Mucosa of stomach (tissue), 1 donor: ENCODE measurements around the gene MMP11.
"Not testable (repeated sequence)": the region's sequence is repeated elsewhere in the genome, so short reads cannot be mapped to it uniquely, and the experiment has no call there.

ENCODE experiments used
- H3K27me3 ChIP-seq: one replicate; pipeline ENCODE4 v1.7.0; 2013; ENCODE audit warnings: mild to moderate bottlenecking, low read length; ENCODE audit not compliant: control insufficient read depth, insufficient read depth
- H3K36me3 ChIP-seq: one replicate; pipeline ENCODE4 v1.7.0; 2013; ENCODE audit warnings: low read length; ENCODE audit not compliant: control insufficient read depth, insufficient read depth
- H3K4me1 ChIP-seq: one replicate; pipeline ENCODE4 v1.7.0; 2013; ENCODE audit warnings: mild to moderate bottlenecking, low read length; ENCODE audit not compliant: control insufficient read depth, insufficient read depth
- H3K4me3 ChIP-seq: one replicate; pipeline ENCODE4 v1.7.0; 2013; ENCODE audit warnings: low read length
- H3K9ac ChIP-seq: one replicate; pipeline ENCODE4 v1.7.0; 2013; ENCODE audit warnings: mild to moderate bottlenecking, low read length, moderate library complexity
- H3K9me3 ChIP-seq: one replicate; pipeline ENCODE4 v1.7.0; 2013; ENCODE audit warnings: mild to moderate bottlenecking, low read length, moderate library complexity; ENCODE audit not compliant: control insufficient read depth
- donor health status: Pancreatic carcinoma.

The MMP11 gene

DNA sequence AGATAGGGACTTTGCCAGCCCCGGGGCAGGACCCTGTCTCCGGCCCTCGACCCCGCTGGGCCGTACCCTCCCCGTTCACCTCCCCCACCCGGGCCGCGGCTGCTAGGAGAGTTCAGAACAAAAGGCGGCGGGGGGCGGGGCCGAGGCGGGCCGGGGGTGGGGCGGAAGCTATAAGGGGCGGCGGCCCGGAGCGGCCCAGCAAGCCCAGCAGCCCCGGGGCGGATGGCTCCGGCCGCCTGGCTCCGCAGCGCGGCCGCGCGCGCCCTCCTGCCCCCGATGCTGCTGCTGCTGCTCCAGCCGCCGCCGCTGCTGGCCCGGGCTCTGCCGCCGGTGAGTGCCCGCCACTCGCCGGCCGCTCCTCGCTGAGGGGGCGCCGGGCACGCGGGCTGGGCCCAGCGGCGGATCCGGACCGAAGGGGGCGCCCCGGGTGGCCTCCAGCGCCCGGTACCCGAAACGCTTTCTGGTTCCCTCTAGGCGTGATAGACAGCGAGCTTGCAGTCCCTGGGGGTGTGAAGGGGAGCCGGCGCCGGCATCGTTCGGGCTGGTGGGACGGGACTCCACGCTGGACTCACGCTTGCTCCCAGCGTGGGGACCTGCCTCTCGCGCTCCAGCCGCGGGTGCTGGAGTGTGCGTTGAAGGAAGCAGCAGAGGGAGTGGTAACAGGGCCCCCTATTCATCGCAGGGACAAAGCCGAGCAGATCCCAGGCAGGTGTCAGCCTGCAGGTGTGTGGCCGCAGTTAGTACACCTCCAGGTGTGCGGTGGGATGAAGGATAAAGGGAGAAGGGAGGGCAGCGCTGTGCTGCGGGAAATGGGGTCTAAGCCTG, at the start of gene MMP11:
Gene MMP11 (plus strand): TSS at position 201 of the 825 bp plus-strand sequence. CDS start 22 bp downstream, at position 223.
- Histone ChIP-seq H3K36me3 (no peaks in the 10 kb centered on the region), H3K9me3 (no peaks in the 10 kb centered on the region), H3K4me1 (peaks cover 32% of the 10 kb centered on the region), H3K4me3 (peak within 1 kb of the TSS; percentile 41), H3K9ac (peak within 1 kb of the TSS; percentile 15), H3K27me3 (peaks cover 21% of the 10 kb centered on the region)

GRCh38 chr22:23728108-23728507, 44.5 kb upstream of the MMP11 start:
- H3K27me3 ChIP-seq, H3K9ac ChIP-seq, H3K9me3 ChIP-seq, H3K4me1 ChIP-seq, H3K4me3 ChIP-seq, H3K36me3 ChIP-seq: not testable (repeated sequence)

GRCh38 chr22:23737696-23738095, 35.0 kb upstream of the MMP11 start:
- H3K27me3 ChIP-seq: no peaks in the 10 kb centered on the region
- H3K9me3 ChIP-seq: no peaks in the 10 kb centered on the region
- no peaks in the 10 kb centered on the region for H3K36me3 ChIP-seq
- no peak overlapping the region for H3K4me3 ChIP-seq
- H3K9ac ChIP-seq: no peak overlapping the region
- no peaks in the 10 kb centered on the region for H3K4me1 ChIP-seq

DNA sequence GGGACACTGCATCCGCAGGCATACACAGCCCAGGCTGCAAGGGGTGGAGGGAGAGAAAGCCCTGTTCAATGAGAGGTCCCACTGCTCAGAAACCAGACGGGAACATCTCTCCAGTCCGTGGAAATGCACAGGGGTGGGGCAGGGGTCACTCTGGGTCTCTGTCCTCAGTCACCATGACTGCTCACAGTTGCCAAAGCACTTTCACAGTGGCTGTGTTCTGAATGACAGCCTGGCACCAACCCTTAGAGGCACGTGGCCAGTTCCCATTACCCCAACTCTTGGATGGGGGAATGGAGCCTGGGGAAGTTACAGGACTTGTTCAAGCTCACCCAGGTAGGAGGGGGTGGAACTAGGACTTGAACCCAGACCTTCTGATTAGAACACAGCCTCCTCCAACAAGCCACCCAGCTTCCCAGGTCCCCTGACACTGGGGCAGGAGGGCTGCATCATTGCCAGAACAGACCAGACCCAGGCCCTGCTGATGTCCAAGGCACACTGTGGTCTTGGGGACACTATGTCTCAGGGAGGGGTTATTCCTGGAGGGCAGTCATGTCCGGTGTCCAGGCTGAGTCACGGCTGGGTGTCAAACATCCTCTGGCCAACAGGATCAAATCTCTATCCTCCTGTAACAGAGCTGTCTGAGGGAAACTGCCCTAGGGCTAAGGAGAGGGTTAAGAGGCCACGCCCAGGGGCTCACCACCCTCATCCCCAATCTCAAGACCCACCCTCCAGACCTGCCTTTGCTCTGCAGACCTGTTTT, 30.0 kb upstream of the MMP11 start:
- Histone ChIP-seq H3K4me1 (peaks cover 10% of the 10 kb centered on the region), H3K9ac (no peak overlapping the region), H3K9me3 (no peaks in the 10 kb centered on the region), H3K36me3 (peaks cover 15% of the 10 kb centered on the region), H3K27me3 (no peaks in the 10 kb centered on the region), H3K4me3 (no peak overlapping the region)

DNA sequence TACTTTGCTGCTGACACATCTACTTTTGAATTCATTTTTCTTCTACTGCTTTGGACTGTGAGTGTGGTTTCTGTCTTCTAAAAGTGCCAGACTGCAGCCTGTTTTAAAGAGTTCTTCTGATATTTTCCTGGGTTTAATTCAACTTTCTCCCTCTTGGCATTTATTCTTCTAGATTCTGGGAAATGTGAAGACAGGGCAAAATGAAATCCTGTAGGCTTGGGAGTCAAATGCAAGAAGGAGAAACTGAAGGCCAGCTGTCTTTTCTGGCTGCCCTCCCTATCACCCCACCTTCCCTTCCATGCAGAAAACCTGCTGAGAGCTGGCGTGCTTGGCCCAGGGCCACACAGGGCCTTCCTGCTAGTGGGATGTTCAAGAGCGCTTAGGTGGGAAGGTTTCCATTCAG, 29.3 kb upstream of the MMP11 start:
- Histone ChIP-seq H3K9me3 (no peaks in the 10 kb centered on the region), H3K27me3 (no peaks in the 10 kb centered on the region), H3K36me3 (peaks cover 15% of the 10 kb centered on the region), H3K4me3 (no peak overlapping the region), H3K4me1 (peaks cover 10% of the 10 kb centered on the region), H3K9ac (no peak overlapping the region)

DNA sequence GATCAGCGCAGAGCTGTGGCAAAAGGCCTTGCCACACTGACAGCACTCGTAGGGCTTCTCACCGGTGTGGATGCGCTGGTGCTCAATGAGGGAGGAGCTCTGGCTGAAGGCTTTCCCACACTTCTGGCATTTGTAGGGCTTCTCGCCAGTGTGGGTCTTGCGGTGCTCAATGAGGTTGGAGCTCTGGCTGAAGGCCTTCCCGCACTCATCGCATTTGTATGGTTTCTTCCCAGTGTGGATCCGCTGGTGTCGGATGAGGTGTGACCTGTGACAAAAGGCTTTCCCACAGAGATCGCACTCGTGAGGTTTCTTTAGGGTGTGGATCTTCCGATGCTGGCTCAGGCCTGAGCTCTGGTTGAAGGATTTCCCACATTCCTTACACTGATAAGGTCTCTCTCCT, 28.6 kb upstream of the MMP11 start:
- Histone ChIP-seq H3K9me3 (no peaks in the 10 kb centered on the region), H3K36me3 (peaks cover 15% of the 10 kb centered on the region), H3K9ac (no peak overlapping the region), H3K27me3 (no peaks in the 10 kb centered on the region), H3K4me3 (no peak overlapping the region), H3K4me1 (peaks cover 10% of the 10 kb centered on the region)

GRCh38 chr22:23744485-23744884, 28.2 kb upstream of the MMP11 start:
- Histone ChIP-seq H3K9ac (no peak overlapping the region), H3K4me3 (no peak overlapping the region), H3K9me3 (no peaks in the 10 kb centered on the region), H3K36me3 (peaks cover 15% of the 10 kb centered on the region), H3K27me3 (no peaks in the 10 kb centered on the region), H3K4me1 (peaks cover 11% of the 10 kb centered on the region)

GRCh38 chr22:23745791-23746190, 26.9 kb upstream of the MMP11 start:
- no peak overlapping the region for H3K9ac ChIP-seq
- H3K9me3 ChIP-seq: no peaks in the 10 kb centered on the region
- H3K27me3 ChIP-seq: no peaks in the 10 kb centered on the region
- H3K4me3 ChIP-seq: no peak overlapping the region
- peaks cover 22% of the 10 kb centered on the region for H3K4me1 ChIP-seq
- peaks cover 15% of the 10 kb centered on the region for H3K36me3 ChIP-seq

DNA sequence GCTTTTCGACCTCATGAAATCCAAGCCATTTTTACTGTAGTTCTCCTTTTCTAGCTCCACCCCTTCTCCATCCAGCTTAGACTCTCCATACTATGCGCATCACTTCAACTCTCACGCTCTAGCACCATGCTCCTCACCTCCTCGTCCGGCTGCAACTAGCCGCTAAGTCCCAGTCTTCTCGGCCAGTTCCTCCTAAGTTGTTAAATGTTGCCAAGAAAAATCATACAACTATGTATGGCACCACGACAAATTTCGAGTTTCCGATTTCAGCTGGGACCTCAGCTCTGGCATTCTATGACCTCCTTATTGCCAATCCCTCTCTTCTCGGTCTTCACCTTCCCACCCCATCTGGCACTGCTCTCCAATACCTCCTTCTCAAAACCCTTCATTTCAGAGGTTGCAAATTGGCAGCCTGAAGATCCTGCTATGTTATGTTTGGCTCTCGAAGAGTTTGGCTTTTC, 22.8 kb upstream of the MMP11 start:
- Histone ChIP-seq H3K36me3 (peaks cover 1% of the 10 kb centered on the region), H3K9me3 (no peaks in the 10 kb centered on the region), H3K4me1 (peaks cover 29% of the 10 kb centered on the region), H3K27me3 (no peaks in the 10 kb centered on the region), H3K9ac (no peak overlapping the region), H3K4me3 (no peak overlapping the region)

- Histone ChIP-seq H3K4me3 (peak overlapping the region; percentile 66), H3K27me3 (no peaks in the 10 kb centered on the region), H3K9ac (peak overlapping the region; percentile 76), H3K9me3 (no peaks in the 10 kb centered on the region), H3K4me1 (peaks cover 29% of the 10 kb centered on the region), H3K36me3 (no peaks in the 10 kb centered on the region)
Measured at GRCh38 chr22:23750367-23750713, 22.3 kb upstream of the MMP11 start.

GRCh38 chr22:23750714-23751440, 21.8 kb upstream of the MMP11 start, which contains the start of gene ZNF70:
TSS of gene ZNF70 (minus strand) at chr22:23751112. CDS start at chr22:23745140, 5,972 bp downstream.
- Histone ChIP-seq H3K4me1 (peaks cover 24% of the 10 kb centered on the region), H3K4me3 (peak within 1 kb of the TSS; percentile 66), H3K9me3 (no peaks in the 10 kb centered on the region), H3K9ac (peak within 1 kb of the TSS; percentile 94), H3K27me3 (no peaks in the 10 kb centered on the region), H3K36me3 (no peaks in the 10 kb centered on the region)
